T-helper 17 cell (primary cell): ENCODE results near the gene TIMP1. TPM values are rescaled to one million over a fixed set of nuclear protein-coding genes. Genes with fewer than 3 reads are reported as not detected.

Experiments
- ATAC-seq: fragments of 150-1000 bp; cut with Tn5 transposase; 2 replicates; pipeline ENCODE4 v1.10.0; 2021; ENCODE audit warnings: mild to moderate bottlenecking, moderate library complexity
- DNase-seq, 3 donors: peaks; one replicate each; pipeline versions ENCODE4 v3.0.0 to v3.0.0-alpha.2; 2020 to 2021
- H3K9me3 ChIP-seq: one replicate; pipeline ENCODE4 v1.7.0; 2013; ENCODE audit warnings: low read length, mild to moderate bottlenecking; ENCODE audit not compliant: control insufficient read depth, poor library complexity, severe bottlenecking
- H3K27ac Mint-ChIP-seq: one replicate; pipeline ENCODE4 v1.8.0; 2022; ENCODE audit warnings: mild to moderate bottlenecking, moderate library complexity, mixed read lengths
- H3K27me3 Mint-ChIP-seq: one replicate; pipeline ENCODE4 v1.8.0; 2022; ENCODE audit warnings: mixed read lengths
- H3K36me3 Mint-ChIP-seq: one replicate; pipeline ENCODE4 v1.8.0; 2022; ENCODE audit warnings: low read depth, mixed read lengths
- H3K4me1 Mint-ChIP-seq: one replicate; pipeline ENCODE4 v1.8.0; 2022; ENCODE audit warnings: mild to moderate bottlenecking, mixed read lengths
- H3K4me3 Mint-ChIP-seq: one replicate; pipeline ENCODE4 v1.8.0; 2022; ENCODE audit warnings: mild to moderate bottlenecking, moderate library complexity, mixed read lengths
- total RNA-seq, 4 donors: library from RNA in 2 of 4; stranded (reverse) in 2 of 4; gene quantifications; one replicate each; pipeline ENCODE4 v1.2.3 and lab custom pipeline; 2022 to 2026

TIMP1 gene
- total RNA-seq, 2 donors from 2014 or later, result 94.5 to 143 TPM

GRCh38 chrX:47564438-47565085 lies 17.7 kb upstream of the TIMP1 start:
- Mint-ChIP-seq H3K27me3 (no peaks in the 10 kb centered on the region), H3K27ac (peak overlapping the region; percentile 82), H3K36me3 (peaks cover 12% of the 10 kb centered on the region), H3K4me1 (peaks cover 25% of the 10 kb centered on the region), H3K4me3 (no peak overlapping the region)
- DNase-seq (no peak), ATAC-seq (no peak)
- no peaks in the 10 kb centered on the region for H3K9me3 ChIP-seq

- peaks cover 16% of the 10 kb centered on the region for H3K36me3 Mint-ChIP-seq
- H3K27me3 Mint-ChIP-seq, result no peaks in the 10 kb centered on the region
- no peak overlapping the region for H3K27ac Mint-ChIP-seq
- ATAC-seq, result no peak
- no peak overlapping the region for H3K4me3 Mint-ChIP-seq
- no peaks in the 10 kb centered on the region for H3K9me3 ChIP-seq
- peaks cover 18% of the 10 kb centered on the region for H3K4me1 Mint-ChIP-seq
- no peak for DNase-seq
These were observed 15.4 kb upstream of the TIMP1 start for GRCh38 chrX:47566841-47567240.

GRCh38 chrX:47568656-47569295 lies 13.5 kb upstream of the TIMP1 start:
- peak in 1 of 3 donors; percentile 25 for DNase-seq
- H3K4me3 Mint-ChIP-seq, result no peak overlapping the region
- H3K9me3 ChIP-seq, result no peaks in the 10 kb centered on the region
- peak; percentile 68 for ATAC-seq
- H3K4me1 Mint-ChIP-seq, result peaks cover 19% of the 10 kb centered on the region
- H3K27me3 Mint-ChIP-seq, result no peaks in the 10 kb centered on the region
- H3K36me3 Mint-ChIP-seq, result peaks cover 13% of the 10 kb centered on the region
- no peak overlapping the region for H3K27ac Mint-ChIP-seq

GRCh38 chrX:47570794-47571193 lies 11.4 kb upstream of the TIMP1 start:
- no peak overlapping the region for H3K4me3 Mint-ChIP-seq
- DNase-seq, result no peak
- no peaks in the 10 kb centered on the region for H3K27me3 Mint-ChIP-seq
- peaks cover 13% of the 10 kb centered on the region for H3K4me1 Mint-ChIP-seq
- H3K9me3 ChIP-seq, result no peaks in the 10 kb centered on the region
- peak overlapping the region; percentile 95 for H3K27ac Mint-ChIP-seq
- no peak for ATAC-seq
- peaks cover 9% of the 10 kb centered on the region for H3K36me3 Mint-ChIP-seq

- DNase-seq (no peak), ATAC-seq (no peak)
- no peaks in the 10 kb centered on the region for H3K9me3 ChIP-seq
- Mint-ChIP-seq H3K4me1 (peaks cover 11% of the 10 kb centered on the region), H3K27ac (peak overlapping the region; percentile 95), H3K36me3 (peaks cover 9% of the 10 kb centered on the region), H3K27me3 (no peaks in the 10 kb centered on the region), H3K4me3 (no peak overlapping the region)
These were observed 11.0 kb upstream of the TIMP1 start for GRCh38 chrX:47571215-47571614.

- Mint-ChIP-seq H3K27ac (peak overlapping the region; percentile 95), H3K27me3 (no peaks in the 10 kb centered on the region), H3K36me3 (peaks cover 9% of the 10 kb centered on the region), H3K4me1 (peaks cover 12% of the 10 kb centered on the region), H3K4me3 (peak overlapping the region; percentile 64)
- no peak for DNase-seq
- no peak for ATAC-seq
- no peaks in the 10 kb centered on the region for H3K9me3 ChIP-seq
These were observed 10.3 kb upstream of the TIMP1 start for GRCh38 chrX:47571896-47572295.

- Mint-ChIP-seq H3K4me1 (peaks cover 14% of the 10 kb centered on the region), H3K36me3 (peaks cover 9% of the 10 kb centered on the region), H3K4me3 (peak overlapping the region; percentile 58), H3K27me3 (no peaks in the 10 kb centered on the region), H3K27ac (peak overlapping the region; percentile 95)
- ATAC-seq (peak; percentile 30), DNase-seq (no peak)
- no peaks in the 10 kb centered on the region for H3K9me3 ChIP-seq
These were observed 9.4 kb upstream of the TIMP1 start for GRCh38 chrX:47572773-47573340.

GRCh38 chrX:47573341-47574075 lies 8.7 kb upstream of the TIMP1 start:
- peak; percentile 3 for ATAC-seq
- no peak for DNase-seq
- no peaks in the 10 kb centered on the region for H3K9me3 ChIP-seq
- Mint-ChIP-seq H3K4me1 (peaks cover 19% of the 10 kb centered on the region), H3K27ac (peak overlapping the region; percentile 95), H3K27me3 (no peaks in the 10 kb centered on the region), H3K36me3 (peaks cover 9% of the 10 kb centered on the region), H3K4me3 (peak overlapping the region; percentile 58)

- H3K27ac Mint-ChIP-seq, result peak overlapping the region; percentile 95
- ATAC-seq (no peak), DNase-seq (no peak)
- no peaks in the 10 kb centered on the region for H3K9me3 ChIP-seq
- no peak overlapping the region for H3K4me3 Mint-ChIP-seq
- H3K36me3 Mint-ChIP-seq, result peaks cover 7% of the 10 kb centered on the region
- H3K4me1 Mint-ChIP-seq, result peaks cover 19% of the 10 kb centered on the region
- H3K27me3 Mint-ChIP-seq, result no peaks in the 10 kb centered on the region
These were observed 8.1 kb upstream of the TIMP1 start for GRCh38 chrX:47574076-47574546.

GRCh38 chrX:47574547-47575301 lies 7.5 kb upstream of the TIMP1 start:
- peak overlapping the region; percentile 31 for H3K4me3 Mint-ChIP-seq
- ATAC-seq (no peak), DNase-seq (no peak)

GRCh38 chrX:47576021-47576898 lies 6.0 kb upstream of the TIMP1 start:
- no peaks in the 10 kb centered on the region for H3K9me3 ChIP-seq
- Mint-ChIP-seq H3K4me1 (peaks cover 24% of the 10 kb centered on the region), H3K27me3 (no peaks in the 10 kb centered on the region), H3K27ac (no peak overlapping the region), H3K4me3 (no peak overlapping the region), H3K36me3 (no peaks in the 10 kb centered on the region)
- DNase-seq (no peak), ATAC-seq (no peak)

More at GRCh38 chrX:47574547-47575301, 7.5 kb upstream of the TIMP1 start:
- peaks cover 23% of the 10 kb centered on the region for H3K4me1 Mint-ChIP-seq
- H3K27me3 Mint-ChIP-seq, result no peaks in the 10 kb centered on the region
- H3K27ac Mint-ChIP-seq, result no peak overlapping the region
- no peaks in the 10 kb centered on the region for H3K9me3 ChIP-seq
- H3K36me3 Mint-ChIP-seq, result peaks cover 4% of the 10 kb centered on the region

- Mint-ChIP-seq H3K27me3 (no peaks in the 10 kb centered on the region), H3K4me1 (peaks cover 24% of the 10 kb centered on the region), H3K27ac (no peak overlapping the region), H3K4me3 (no peak overlapping the region), H3K36me3 (no peaks in the 10 kb centered on the region)
- no peaks in the 10 kb centered on the region for H3K9me3 ChIP-seq
- ATAC-seq, result no peak
- no peak for DNase-seq
These were observed 4.8 kb upstream of the TIMP1 start for GRCh38 chrX:47577424-47577823.
